IPS DF 6.9 (cell line): ENCODE measurements around the gene ACAA1.
"Not testable (repeated sequence)": the region's sequence is repeated elsewhere in the genome, so short reads cannot be mapped to it uniquely, and the experiment has no call there.

Experiments used
- DNase-seq: peaks from one replicate; pipeline ENCODE4 v3.0.0-alpha.2; 2013; ENCODE audit warnings: low read depth, low spot score
- H3K27ac ChIP-seq: one replicate; pipeline ENCODE4 v1.5.1; 2013; ENCODE audit warnings: low read length, control low read depth
- H3K27me3 ChIP-seq: 2 replicates; pipeline ENCODE4 v1.6.1; 2013; ENCODE audit warnings: mild to moderate bottlenecking, low read length; ENCODE audit not compliant: control insufficient read depth, insufficient read depth
- H3K36me3 ChIP-seq: 2 replicates; pipeline ENCODE4 v1.6.1; 2013; ENCODE audit warnings: low read length; ENCODE audit not compliant: control insufficient read depth, insufficient read depth
- H3K4me1 ChIP-seq: 2 replicates; pipeline ENCODE4 v1.6.1; 2013; ENCODE audit warnings: low read length; ENCODE audit not compliant: control insufficient read depth, insufficient read depth
- H3K4me3 ChIP-seq: 2 replicates; pipeline ENCODE4 v1.5.1; 2013; ENCODE audit warnings: mild to moderate bottlenecking, low read length
- H3K9me3 ChIP-seq: 2 replicates; pipeline ENCODE4 v1.6.1; 2013; ENCODE audit warnings: low read length, inconsistent platforms; ENCODE audit not compliant: control insufficient read depth, insufficient read depth
- WGBS: extraction: QIAGEN DNeasy Blood & Tissue Kit; methylation state at CpG from one replicate; pipeline ENCODE4 v1.1.7; 2013; ENCODE audit warnings: mixed read lengths, missing lambda C conversion rate; ENCODE audit not compliant: insufficient read length, insufficient coverage; 5-methylcytosine and 5-hydroxymethylcytosine counted together

Gene ACAA1

GRCh38 chr3:38135621-38136277 lies 1.2 kb downstream of the ACAA1 start:
- H3K4me1 ChIP-seq, DNase-seq, H3K36me3 ChIP-seq, H3K27ac ChIP-seq, H3K27me3 ChIP-seq, H3K9me3 ChIP-seq: not testable (repeated sequence)
- H3K4me3 ChIP-seq: peak overlapping the region; percentile 99; the same call in 1 of the 2 replicates
- WGBS: no CpG with 5 or more reads among the region's 10 CpGs

- not testable (repeated sequence) for DNase-seq, H3K36me3 ChIP-seq, H3K9me3 ChIP-seq, H3K27me3 ChIP-seq, H3K4me3 ChIP-seq, H3K27ac ChIP-seq, H3K4me1 ChIP-seq
- no CpG with 5 or more reads among the region's 10 CpGs for WGBS
Observed at GRCh38 chr3:38134517-38135143, 2.3 kb downstream of the ACAA1 start.

GRCh38 chr3:38133557-38134405 lies 3.1 kb downstream of the ACAA1 start:
- H3K27ac ChIP-seq: no peak overlapping the region
- no peaks in the 10 kb centered on the region for H3K9me3 ChIP-seq
- no peak overlapping the region for H3K4me3 ChIP-seq
- H3K36me3 ChIP-seq: peaks cover 3% of the 10 kb centered on the region
- peaks cover 2% of the 10 kb centered on the region; the same call in 1 of the 2 replicates for H3K4me1 ChIP-seq
- no peak for DNase-seq
- H3K27me3 ChIP-seq: no peaks in the 10 kb centered on the region
- WGBS: no CpG with 5 or more reads among the region's 10 CpGs

GRCh38 chr3:38133209-38133556 lies 3.7 kb downstream of the ACAA1 start:
- no peak for DNase-seq
- no peaks in the 10 kb centered on the region for H3K27me3 ChIP-seq
- peaks cover 2% of the 10 kb centered on the region; the same call in 1 of the 2 replicates for H3K4me1 ChIP-seq
- WGBS: no CpG with 5 or more reads among the region's 3 CpGs
- H3K27ac ChIP-seq: no peak overlapping the region
- H3K36me3 ChIP-seq: peaks cover 3% of the 10 kb centered on the region
- no peaks in the 10 kb centered on the region for H3K9me3 ChIP-seq
- no peak overlapping the region for H3K4me3 ChIP-seq

GRCh38 chr3:38131621-38132369 lies 5.1 kb downstream of the ACAA1 start:
- Histone ChIP-seq H3K9me3 (no peaks in the 10 kb centered on the region), H3K27me3 (no peaks in the 10 kb centered on the region), H3K27ac (no peak overlapping the region), H3K4me1 (no peaks in the 10 kb centered on the region), H3K4me3 (no peak overlapping the region), H3K36me3 (peaks cover 12% of the 10 kb centered on the region)
- DNase-seq: no peak
- WGBS: no CpG with 5 or more reads among the region's 6 CpGs

- no CpG with 5 or more reads among the region's 3 CpGs for WGBS
- DNase-seq: no peak
- H3K27me3 ChIP-seq: no peaks in the 10 kb centered on the region
- no peaks in the 10 kb centered on the region for H3K4me1 ChIP-seq
- H3K9me3 ChIP-seq: no peaks in the 10 kb centered on the region
- H3K4me3 ChIP-seq: no peak overlapping the region
- H3K27ac ChIP-seq: no peak overlapping the region
- peaks cover 23% of the 10 kb centered on the region for H3K36me3 ChIP-seq
Observed at GRCh38 chr3:38130631-38131065, 6.3 kb downstream of the ACAA1 start.

GRCh38 chr3:38129058-38129457 lies 7.9 kb downstream of the ACAA1 start:
- Histone ChIP-seq H3K9me3 (no peaks in the 10 kb centered on the region), H3K27ac (no peak overlapping the region), H3K4me3 (no peak overlapping the region), H3K27me3 (no peaks in the 10 kb centered on the region), H3K4me1 (no peaks in the 10 kb centered on the region), H3K36me3 (peaks cover 26% of the 10 kb centered on the region)
- WGBS: no CpG with 5 or more reads among the region's 5 CpGs
- no peak for DNase-seq

GRCh38 chr3:38128303-38128655 lies 8.6 kb downstream of the ACAA1 start:
- Histone ChIP-seq H3K9me3 (no peaks in the 10 kb centered on the region), H3K27ac (no peak overlapping the region), H3K4me3 (no peak overlapping the region), H3K36me3 (peaks cover 26% of the 10 kb centered on the region), H3K27me3 (no peaks in the 10 kb centered on the region), H3K4me1 (no peaks in the 10 kb centered on the region)
- WGBS: no CpG with 5 or more reads among the region's 1 CpG
- DNase-seq: no peak

- Histone ChIP-seq H3K4me1 (no peaks in the 10 kb centered on the region), H3K9me3 (no peaks in the 10 kb centered on the region), H3K27ac (no peak overlapping the region), H3K27me3 (no peaks in the 10 kb centered on the region), H3K36me3 (peaks cover 30% of the 10 kb centered on the region), H3K4me3 (no peak overlapping the region)
- no peak for DNase-seq
- no CpG with 5 or more reads among the region's 4 CpGs for WGBS
Observed at GRCh38 chr3:38127611-38128302, 9.2 kb downstream of the ACAA1 start.
